Stomach (tissue), 9 donors: Measurements from ENCODE around the gene NFYB. TPM values are rescaled to one million over a fixed set of nuclear protein-coding genes. Genes with fewer than 3 reads are reported as not detected.

Experiments
- DNase-seq, 2 donors: peaks; one replicate each; pipeline versions ENCODE4 v3.0.0 to v3.0.0-alpha.2; 2013 to 2019
- H3K27ac ChIP-seq, 5 donors: fragments of 200-600 bp in 4 of 5; sonication (generic) in 4 of 5; one replicate each; pipeline ENCODE4 v1.5.1; 2013 to 2019; ENCODE audit warnings: mild to moderate bottlenecking in 1 of 5, moderate library complexity in 1 of 5
- H3K27me3 ChIP-seq, 3 donors: fragments of 200-600 bp; sonication (generic); one replicate each; pipeline ENCODE4 v1.5.1; 2017 to 2019; ENCODE audit warnings: mixed run types in 1 of 3
- H3K36me3 ChIP-seq, 4 donors: fragments of 200-600 bp; sonication (generic); 1 replicate in 3 of 4; 2 replicates in 1 of 4; pipeline ENCODE4 v1.5.1; 2016 to 2019
- H3K4me1 ChIP-seq, 4 donors: fragments of 200-600 bp; sonication (generic); one replicate each; pipeline ENCODE4 v1.5.1; 2016 to 2019
- H3K4me3 ChIP-seq, 4 donors: fragments of 200-600 bp; sonication (generic) in 3 of 4; one replicate each; pipeline ENCODE4 v1.5.1; 2016 to 2019; ENCODE audit warnings: mild to moderate bottlenecking in 1 of 4
- H3K9me3 ChIP-seq, 4 donors: fragments of 200-600 bp; sonication (generic); one replicate each; pipeline ENCODE4 v1.5.1; 2016 to 2019
- CTCF ChIP-seq, 7 experiments: fragments of 450-650 bp in 4 of 7; fragments of 200-600 bp in 3 of 7; sonication (generic) in 3 of 7; IDR thresholded peaks; one replicate each; pipeline ENCODE4 v1.5.1; 2016 to 2019; ENCODE audit warnings: antibody characterized with exemption in 7 of 7, control low read depth in 2 of 7, mild to moderate bottlenecking in 1 of 7
- EP300 ChIP-seq: sonication (generic); formaldehyde crosslinking; IDR thresholded peaks from one replicate; pipeline ENCODE4 v1.6.1; 2017; ENCODE audit warnings: antibody characterized with exemption
- POLR2A ChIP-seq, 4 donors: fragments of 450-650 bp; IDR thresholded peaks; one replicate each; pipeline ENCODE4 v1.6.1; 2016; ENCODE audit warnings: antibody characterized with exemption in 4 of 4, control low read depth in 2 of 4, mild to moderate bottlenecking in 1 of 4, moderate library complexity in 1 of 4
- POLR2AphosphoS5 ChIP-seq, 3 donors: sonication (generic); formaldehyde crosslinking; IDR thresholded peaks; one replicate each; pipeline ENCODE4 v1.6.1; 2016; ENCODE audit warnings: antibody characterized with exemption in 3 of 3
- whole genome bisulfite sequencing, 5 donors: extraction: QIAGEN DNeasy Blood & Tissue Kit in 3 of 5; methylation state at CpG; one replicate each; pipeline versions ENCODE4 v1.1.5 to v1.1.7; 2013 to 2018; 5-methylcytosine and 5-hydroxymethylcytosine counted together
- intact Hi-C: fragments of 100-400 bp; cut with DNase I; formaldehyde crosslinking; loops from one replicate; pipeline ENCODE4 v1.15.1; 2023; ENCODE audit warnings: low total_unique reads
- polyA plus RNA-seq, 3 donors: library from polyadenylated mRNA; stranded (reverse); fragments of 200-250 nt; gene quantifications; one replicate each; pipeline ENCODE4 v1.2.3, GENCODE V29; 2013
- total RNA-seq, 5 donors: library from RNA; depleted of rRNA; stranded (reverse); fragments of >200 nt; gene quantifications; one replicate each; pipeline versions ENCODE4 v1.1.0 to v1.2.3, GENCODE V29; 2014 to 2016
- donor health status: healthy with polysubstance abuse.
- donor health status: Bipolar disorder and iron deficiency.
- donor health status: healthy.

The NFYB gene
- total and polyA plus RNA-seq, 8 donors: 1.4 to 47.5 (median 20.1) TPM

GRCh38 chr12:104147346-104147745 is 9.3 kb upstream of the NFYB start:
- TF ChIP-seq POLR2AphosphoS5 (IDR thresholded peaks at IDR 0.05) (no peak), CTCF (IDR thresholded peaks at IDR 0.05) (no peak), EP300 (no peak), POLR2A (IDR thresholded peaks at IDR 0.05) (no peak)
- H3K4me3 ChIP-seq: no peak overlapping the region
- intact Hi-C loops: no loop called here
- no peaks in the 10 kb centered on the region for H3K36me3 ChIP-seq
- H3K27me3 ChIP-seq: no peaks in the 10 kb centered on the region
- H3K27ac ChIP-seq: no peak overlapping the region
- DNase-seq: no peak
- 86 to 91% (median 89%) methylated on average over 7 to 11 of the region's 11 CpGs for WGBS, 5 donors
- no peaks in the 10 kb centered on the region for H3K9me3 ChIP-seq
- no peaks in the 10 kb centered on the region for H3K4me1 ChIP-seq

GRCh38 chr12:104143918-104144317 is 5.9 kb upstream of the NFYB start:
- Histone ChIP-seq H3K27ac (no peak overlapping the region), H3K9me3 (no peaks in the 10 kb centered on the region), H3K4me3 (no peak overlapping the region), H3K36me3 (no peaks in the 10 kb centered on the region), H3K27me3 (no peaks in the 10 kb centered on the region), H3K4me1 (peaks cover 0 to 5% (median 2%) of the 10 kb centered on the region in 4 donors)
- intact Hi-C loops: no loop called here
- DNase-seq: no peak
- TF ChIP-seq POLR2A (IDR thresholded peaks at IDR 0.05) (no peak), POLR2AphosphoS5 (IDR thresholded peaks at IDR 0.05) (no peak), EP300 (no peak), CTCF (IDR thresholded peaks at IDR 0.05) (no peak)
- WGBS, 5 donors: 79 to 100% (median 86%) methylated on average over 1 of the region's 1 CpG

DNA sequence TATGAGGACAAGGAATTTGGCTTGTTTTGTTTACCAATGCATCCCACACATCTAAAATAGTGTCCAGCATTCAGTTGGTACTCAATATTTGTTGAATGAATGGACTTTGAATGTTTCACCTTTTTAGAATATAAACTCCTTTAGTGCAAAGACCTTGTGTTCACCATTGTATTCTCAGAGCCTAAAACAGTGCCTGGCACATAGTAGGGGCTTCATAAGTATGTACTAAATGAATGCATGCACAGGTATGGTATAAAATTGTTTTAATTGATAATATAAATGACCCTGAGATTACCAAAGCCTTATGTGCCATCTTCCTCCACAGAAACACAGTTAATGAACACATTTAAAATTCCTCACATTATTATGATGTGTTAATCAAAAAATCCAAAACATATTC is 5.0 kb upstream of the NFYB start:
- TF ChIP-seq EP300 (no peak), POLR2AphosphoS5 (IDR thresholded peaks at IDR 0.05) (no peak), POLR2A (IDR thresholded peaks at IDR 0.05) (no peak), CTCF (IDR thresholded peaks at IDR 0.05) (no peak)
- Histone ChIP-seq H3K9me3 (no peaks in the 10 kb centered on the region), H3K36me3 (no peaks in the 10 kb centered on the region), H3K4me1 (peaks cover 4 to 11% (median 8%) of the 10 kb centered on the region in 4 donors), H3K27ac (no peak overlapping the region), H3K4me3 (no peak overlapping the region), H3K27me3 (no peaks in the 10 kb centered on the region)
- intact Hi-C loops: no loop called here
- DNase-seq: no peak

DNA sequence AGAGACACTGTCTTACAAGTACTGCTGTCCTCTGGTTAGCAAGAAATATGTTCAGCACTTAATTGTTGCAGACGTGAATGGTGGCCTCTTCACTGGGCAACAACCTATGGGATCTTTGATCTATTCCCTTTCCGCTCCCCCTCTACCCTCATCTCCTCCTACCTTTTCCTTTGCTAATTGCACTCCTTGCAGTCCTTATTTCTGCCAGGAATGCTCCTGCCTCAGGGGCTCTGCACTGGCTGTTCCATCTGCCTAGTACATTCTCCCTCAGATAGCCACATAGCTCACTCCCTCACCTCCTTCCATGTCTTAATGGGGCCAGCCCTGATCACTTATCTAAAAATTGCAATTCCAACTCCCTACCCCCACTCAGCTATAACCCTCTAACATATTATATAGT is 4.5 kb upstream of the NFYB start:
- Histone ChIP-seq H3K9me3 (no peaks in the 10 kb centered on the region), H3K27ac (no peak overlapping the region), H3K4me3 (no peak overlapping the region), H3K27me3 (no peaks in the 10 kb centered on the region), H3K36me3 (no peaks in the 10 kb centered on the region), H3K4me1 (peaks cover 4 to 11% (median 8%) of the 10 kb centered on the region in 4 donors)
- DNase-seq: no peak
- no peak for TF ChIP-seq POLR2AphosphoS5 (IDR thresholded peaks at IDR 0.05)
- TF ChIP-seq EP300: no peak
- no peak for TF ChIP-seq POLR2A (IDR thresholded peaks at IDR 0.05)
- no peak for TF ChIP-seq CTCF (IDR thresholded peaks at IDR 0.05)
- 83 to 85% (median 84%) methylated on average over 2 of the region's 2 CpGs for WGBS, 5 donors
- intact Hi-C loops: no loop called here
